DOHH2 (cell line): ENCODE data around the gene ZMIZ1.

Experiments used
- EZH2phosphoT487 ChIP-seq: fragments of 200-600 bp; sonication (generic); IDR thresholded peaks from 2 replicates; pipeline ENCODE4 v1.6.1; 2017; ENCODE audit warnings: borderline replicate concordance, mild to moderate bottlenecking, antibody characterized with exemption, low read length, moderate library complexity, mixed read lengths
- TF ChIP-seq, protein P1 (sequence below): fragments of 200-600 bp; sonication (generic); IDR thresholded peaks from one replicate; pipeline ENCODE4 v1.5.1; 2014; ENCODE audit warnings: antibody characterized with exemption, mild to moderate bottlenecking, low read depth, low read length; ENCODE audit not compliant: poor library complexity, severe bottlenecking

DNA sequence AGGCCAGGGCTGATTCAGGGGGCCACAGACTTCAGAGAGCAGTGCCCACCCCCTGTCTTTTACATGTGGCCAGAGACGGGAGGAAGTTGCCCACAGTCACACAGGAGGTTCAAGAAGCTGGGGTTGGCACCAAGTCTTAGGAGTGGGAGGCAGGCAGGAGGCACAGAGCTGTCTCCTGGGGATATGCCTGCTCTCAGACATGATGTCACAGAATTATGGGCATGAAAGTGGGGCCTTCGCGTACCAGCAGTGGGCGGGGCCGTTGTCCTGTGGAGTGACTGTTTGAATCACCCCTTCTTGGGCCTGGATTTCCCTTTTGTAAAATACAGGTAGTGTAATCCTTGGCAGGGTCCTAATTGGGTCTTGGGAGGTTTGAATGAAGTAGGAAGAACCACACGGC is 197.3 kb downstream of the ZMIZ1 start:
- TF ChIP-seq, protein P1, sequence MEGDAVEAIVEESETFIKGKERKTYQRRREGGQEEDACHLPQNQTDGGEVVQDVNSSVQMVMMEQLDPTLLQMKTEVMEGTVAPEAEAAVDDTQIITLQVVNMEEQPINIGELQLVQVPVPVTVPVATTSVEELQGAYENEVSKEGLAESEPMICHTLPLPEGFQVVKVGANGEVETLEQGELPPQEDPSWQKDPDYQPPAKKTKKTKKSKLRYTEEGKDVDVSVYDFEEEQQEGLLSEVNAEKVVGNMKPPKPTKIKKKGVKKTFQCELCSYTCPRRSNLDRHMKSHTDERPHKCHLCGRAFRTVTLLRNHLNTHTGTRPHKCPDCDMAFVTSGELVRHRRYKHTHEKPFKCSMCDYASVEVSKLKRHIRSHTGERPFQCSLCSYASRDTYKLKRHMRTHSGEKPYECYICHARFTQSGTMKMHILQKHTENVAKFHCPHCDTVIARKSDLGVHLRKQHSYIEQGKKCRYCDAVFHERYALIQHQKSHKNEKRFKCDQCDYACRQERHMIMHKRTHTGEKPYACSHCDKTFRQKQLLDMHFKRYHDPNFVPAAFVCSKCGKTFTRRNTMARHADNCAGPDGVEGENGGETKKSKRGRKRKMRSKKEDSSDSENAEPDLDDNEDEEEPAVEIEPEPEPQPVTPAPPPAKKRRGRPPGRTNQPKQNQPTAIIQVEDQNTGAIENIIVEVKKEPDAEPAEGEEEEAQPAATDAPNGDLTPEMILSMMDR = no peak
- TF ChIP-seq EZH2phosphoT487 = no peak
